Thymus (tissue), 11 donors: Measurements from ENCODE around the gene NUP153. TPM values are rescaled to one million over a fixed set of nuclear protein-coding genes. Genes with fewer than 3 reads are reported as not detected.
A peak's percentile ranks its signal among the peaks of the same experiment; 100 is the strongest.
"Not testable (repeated sequence)": the region's sequence is repeated elsewhere in the genome, so short reads cannot be mapped to it uniquely, and the experiment has no call there.

Source experiments
- DNase-seq, 9 donors: peaks; one replicate each; pipeline ENCODE4 v3.0.0-alpha.2; 2013; ENCODE audit warnings: low spot score in 9 of 9, low read depth in 6 of 9, missing footprints in 1 of 9
- H3K27ac ChIP-seq, 2 donors: one replicate each; pipeline ENCODE4 v1.5.1; 2013; ENCODE audit warnings: control low read depth in 1 of 2, low read depth in 1 of 2, low read length in 1 of 2, mild to moderate bottlenecking in 1 of 2, moderate library complexity in 1 of 2
- H3K27me3 ChIP-seq, 2 donors: one replicate each; pipeline ENCODE4 v1.5.1; 2013; ENCODE audit warnings: low read length in 1 of 2; ENCODE audit not compliant: control insufficient read depth in 2 of 2, insufficient read depth in 1 of 2
- H3K36me3 ChIP-seq, 2 donors: one replicate each; pipeline ENCODE4 v1.5.1; 2013; ENCODE audit warnings: low read length in 1 of 2, mild to moderate bottlenecking in 1 of 2, moderate library complexity in 1 of 2; ENCODE audit not compliant: control insufficient read depth in 2 of 2, insufficient read depth in 2 of 2
- H3K4me1 ChIP-seq, 2 donors: one replicate each; pipeline ENCODE4 v1.5.1; 2013; ENCODE audit warnings: low read length in 2 of 2; ENCODE audit not compliant: control insufficient read depth in 2 of 2, insufficient read depth in 2 of 2
- H3K4me3 ChIP-seq, 2 donors: one replicate each; pipeline ENCODE4 v1.5.1; 2013; ENCODE audit warnings: low read length in 2 of 2, control low read depth in 1 of 2, mild to moderate bottlenecking in 1 of 2
- H3K9me3 ChIP-seq, 2 donors: one replicate each; pipeline ENCODE4 v1.5.1; 2013; ENCODE audit warnings: low read length in 1 of 2, mild to moderate bottlenecking in 1 of 2; ENCODE audit not compliant: control insufficient read depth in 2 of 2, insufficient read depth in 1 of 2
- WGBS: extraction: QIAGEN DNeasy Blood & Tissue Kit; methylation state at CpG from one replicate; pipeline ENCODE4 v1.1.7; 2013; 5-methylcytosine and 5-hydroxymethylcytosine counted together
- polyA plus RNA-seq: library from polyadenylated mRNA; stranded (reverse); fragments of 200-250 nt; gene quantifications from one replicate; pipeline ENCODE4 v1.2.3, GENCODE V29; 2013
- total RNA-seq: library from RNA; stranded (reverse); fragments of 120-200 nt; gene quantifications from one replicate; pipeline ENCODE4 v1.2.4, GENCODE V29; 2013
- donor health status: healthy.

Gene NUP153
- total and polyA plus RNA-seq, 2 donors: 14.9 to 32.5 TPM

DNA sequence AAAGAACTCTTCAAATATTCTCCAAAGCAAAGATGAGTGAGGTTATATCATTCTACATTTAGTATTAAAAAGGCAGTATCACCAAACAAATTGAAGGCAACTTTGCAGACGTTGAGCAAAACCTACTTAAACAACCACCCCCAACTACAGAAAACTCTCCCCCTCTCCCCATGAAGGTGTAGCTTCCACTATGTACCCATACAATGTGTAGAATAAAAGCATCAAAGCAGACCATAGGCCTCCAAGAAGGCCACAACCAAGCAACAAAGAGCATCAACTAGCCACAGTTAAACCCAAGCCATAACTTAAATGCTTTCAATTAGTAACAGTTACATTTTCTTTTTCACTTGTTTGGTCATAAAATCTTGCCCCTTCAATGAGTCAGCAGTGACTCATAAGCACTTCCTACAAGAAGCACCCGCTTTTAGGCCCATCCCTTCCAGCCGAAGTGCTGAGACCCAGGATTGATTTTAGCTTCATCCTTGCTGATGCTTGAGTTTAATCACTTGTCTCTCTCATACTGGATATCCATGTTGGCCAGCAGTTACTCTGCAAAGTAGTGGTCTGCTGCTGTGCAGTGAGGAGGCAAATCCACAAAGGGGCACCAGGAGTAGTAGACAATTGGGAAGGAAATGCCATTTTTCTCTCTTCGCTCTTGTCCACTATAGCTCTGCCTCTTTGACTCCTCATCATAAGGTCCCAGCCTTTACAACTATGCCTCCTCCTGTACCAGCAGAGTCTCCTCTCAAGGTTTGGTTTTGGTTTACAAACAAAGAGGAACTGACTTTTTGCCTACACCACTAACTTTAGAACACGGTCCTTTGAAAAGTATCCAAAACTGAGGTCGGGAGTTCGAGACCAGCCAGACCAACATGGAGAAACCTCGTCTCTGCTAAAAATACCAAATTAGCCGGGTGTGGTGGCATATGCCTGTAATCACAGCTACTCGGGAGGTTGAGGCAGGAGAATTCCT is 8.4 kb upstream of the NUP153 start:
- no peaks in the 10 kb centered on the region for H3K36me3 ChIP-seq
- no peak for DNase-seq
- 79% methylated on average over 10 of the region's 10 CpGs for WGBS
- no peaks in the 10 kb centered on the region for H3K27me3 ChIP-seq
- no peak overlapping the region for H3K4me3 ChIP-seq
- no peak overlapping the region for H3K27ac ChIP-seq
- H3K4me1 ChIP-seq: no peaks in the 10 kb centered on the region
- H3K9me3 ChIP-seq: no peaks in the 10 kb centered on the region

DNA sequence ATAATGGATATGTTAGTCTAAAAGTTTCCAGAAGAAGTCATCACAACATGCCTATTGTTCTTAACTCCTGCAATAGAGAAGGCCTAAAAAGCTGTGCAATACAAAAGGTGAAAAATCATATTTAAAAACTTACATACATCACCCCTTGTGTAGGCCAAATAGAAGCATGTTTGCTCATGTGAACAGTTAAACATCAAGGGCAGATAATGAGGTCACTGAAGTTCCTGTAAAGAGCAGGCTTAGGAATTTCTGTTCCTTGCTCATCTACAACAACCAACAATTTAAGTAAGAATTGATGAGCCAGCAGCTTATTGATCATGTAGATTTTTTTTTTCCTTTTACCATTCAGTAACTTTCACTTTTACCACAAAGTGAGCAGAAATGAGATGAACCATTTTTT is 7.5 kb upstream of the NUP153 start:
- Histone ChIP-seq H3K4me3 (no peak overlapping the region), H3K36me3 (no peaks in the 10 kb centered on the region), H3K27me3 (no peaks in the 10 kb centered on the region), H3K9me3 (no peaks in the 10 kb centered on the region), H3K4me1 (no peaks in the 10 kb centered on the region), H3K27ac (no peak overlapping the region)
- DNase-seq: no peak

DNA sequence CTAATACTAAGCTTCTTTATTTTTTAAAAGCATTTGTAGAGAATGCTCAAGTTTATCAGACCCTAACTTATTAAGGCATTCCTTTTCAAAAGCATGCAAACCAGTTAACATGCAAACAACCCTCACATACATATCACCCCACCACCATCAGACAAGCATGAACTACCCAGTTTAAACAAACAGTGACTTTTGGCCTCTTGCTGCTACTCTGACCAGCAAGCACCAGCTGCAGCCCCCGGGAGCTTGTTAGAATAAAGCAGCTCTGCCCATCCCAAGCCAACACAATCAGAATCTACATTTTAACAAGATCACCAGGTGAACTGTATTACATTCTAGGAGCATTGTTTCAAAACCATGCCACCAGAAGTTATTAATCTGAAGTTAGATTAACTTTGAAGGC is 5.9 kb upstream of the NUP153 start:
- no peak overlapping the region for H3K4me3 ChIP-seq
- no peaks in the 10 kb centered on the region for H3K27me3 ChIP-seq
- no peaks in the 10 kb centered on the region for H3K9me3 ChIP-seq
- DNase-seq: no peak
- WGBS: 95% methylated on average over 1 of the region's 1 CpG
- no peak overlapping the region for H3K27ac ChIP-seq
- no peaks in the 10 kb centered on the region for H3K4me1 ChIP-seq
- no peaks in the 10 kb centered on the region for H3K36me3 ChIP-seq

DNA sequence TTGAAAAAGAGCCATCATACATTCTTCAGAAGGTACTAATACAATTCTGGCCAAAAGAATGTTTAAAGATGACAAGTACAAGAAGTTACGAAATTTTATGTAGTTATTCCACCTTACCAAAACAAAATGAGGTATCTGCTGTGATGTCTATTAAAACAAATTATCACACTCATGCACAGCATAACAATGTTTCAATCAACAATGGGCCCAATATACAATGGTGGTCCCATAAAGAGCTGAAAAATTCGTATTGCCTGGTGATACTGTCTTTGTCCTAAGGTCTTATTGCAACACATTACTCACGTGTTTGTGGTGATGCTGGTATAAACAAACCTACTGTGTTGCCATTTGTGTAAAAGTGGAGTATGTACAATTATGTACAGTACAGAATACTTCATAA is 3.6 kb upstream of the NUP153 start:
- WGBS: 94% methylated on average over 3 of the region's 3 CpGs
- H3K36me3 ChIP-seq: no peaks in the 10 kb centered on the region
- H3K4me1 ChIP-seq: peaks cover 0 to 2% of the 10 kb centered on the region in 2 donors
- no peak for DNase-seq
- H3K27ac ChIP-seq: no peak overlapping the region
- no peaks in the 10 kb centered on the region for H3K9me3 ChIP-seq
- H3K27me3 ChIP-seq: no peaks in the 10 kb centered on the region
- H3K4me3 ChIP-seq: no peak overlapping the region

DNA sequence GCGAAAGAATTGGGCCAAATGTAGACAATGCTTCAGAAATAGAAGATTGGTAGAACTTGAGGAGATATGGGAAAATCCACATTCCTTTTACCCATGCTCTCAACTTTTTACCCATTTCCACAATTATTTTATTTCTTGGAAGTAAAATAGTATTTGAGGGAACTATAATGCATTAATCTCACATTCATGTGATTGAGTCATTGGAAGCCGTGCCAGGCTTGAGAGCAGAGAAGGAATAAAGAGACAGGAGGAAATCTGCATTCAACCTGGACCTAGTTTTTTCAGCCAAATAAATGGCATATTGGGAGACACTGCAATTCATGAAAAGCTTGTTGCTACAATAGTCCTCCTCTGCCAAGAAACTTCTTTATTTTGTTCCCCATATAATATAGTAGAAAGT is 2.8 kb upstream of the NUP153 start:
- WGBS: 99% methylated on average over 2 of the region's 2 CpGs
- Histone ChIP-seq H3K9me3 (no peaks in the 10 kb centered on the region), H3K36me3 (no peaks in the 10 kb centered on the region), H3K27ac (no peak overlapping the region), H3K27me3 (no peaks in the 10 kb centered on the region), H3K4me1 (peaks cover 4 to 5% of the 10 kb centered on the region in 2 donors), H3K4me3 (no peak overlapping the region)
- no peak for DNase-seq

DNA sequence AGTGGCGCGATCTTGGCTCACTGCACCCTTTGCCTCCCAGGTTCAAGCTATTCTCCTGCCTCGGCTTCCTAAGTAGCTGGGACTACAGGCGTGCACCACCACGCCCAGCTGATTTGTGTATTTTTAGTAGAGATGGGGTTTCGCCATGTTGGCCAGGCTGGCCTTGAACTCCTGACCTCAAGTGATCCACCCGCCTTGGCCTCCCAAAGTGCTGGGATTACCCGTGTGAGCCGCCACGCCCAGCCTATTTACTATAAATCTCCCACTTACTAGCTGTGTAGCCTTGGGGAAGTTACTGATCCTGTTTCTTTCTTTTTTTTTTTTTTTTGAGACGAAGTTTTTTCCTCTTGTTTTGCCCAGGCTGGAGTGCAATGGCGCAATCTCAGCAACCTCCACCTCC is 1.3 kb upstream of the NUP153 start:
- DNase-seq, H3K27me3 ChIP-seq, H3K4me3 ChIP-seq, H3K27ac ChIP-seq, H3K36me3 ChIP-seq, H3K9me3 ChIP-seq: not testable (repeated sequence)
- WGBS: 96% methylated on average over 12 of the region's 12 CpGs
- H3K4me1 ChIP-seq: peaks cover 10 to 13% of the 10 kb centered on the region in 2 donors

DNA sequence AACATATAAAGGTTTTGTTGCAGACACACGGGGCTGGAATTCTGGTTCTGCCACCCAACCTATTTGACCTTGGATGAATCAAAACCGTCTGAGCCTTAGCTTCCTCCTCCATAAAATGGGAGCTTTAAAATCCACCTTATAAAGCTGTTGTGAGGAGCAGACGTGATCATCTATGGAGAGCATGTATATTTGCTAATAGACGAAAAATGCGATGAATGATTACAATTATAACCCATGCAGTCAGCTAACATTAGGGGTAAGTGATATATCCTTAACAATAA is 586 bp upstream of the NUP153 start:
- Histone ChIP-seq H3K4me3 (peak overlapping the region; percentile 96), H3K27me3 (no peaks in the 10 kb centered on the region), H3K36me3 (no peaks in the 10 kb centered on the region), H3K4me1 (peaks cover 10 to 20% of the 10 kb centered on the region in 2 donors), H3K9me3 (no peaks in the 10 kb centered on the region), H3K27ac (peak overlapping the region in 1 of 2 donors; percentile 100)
- peak in 1 of 9 donors; percentile 26 for DNase-seq
- 59% methylated on average over 5 of the region's 5 CpGs for WGBS

DNA sequence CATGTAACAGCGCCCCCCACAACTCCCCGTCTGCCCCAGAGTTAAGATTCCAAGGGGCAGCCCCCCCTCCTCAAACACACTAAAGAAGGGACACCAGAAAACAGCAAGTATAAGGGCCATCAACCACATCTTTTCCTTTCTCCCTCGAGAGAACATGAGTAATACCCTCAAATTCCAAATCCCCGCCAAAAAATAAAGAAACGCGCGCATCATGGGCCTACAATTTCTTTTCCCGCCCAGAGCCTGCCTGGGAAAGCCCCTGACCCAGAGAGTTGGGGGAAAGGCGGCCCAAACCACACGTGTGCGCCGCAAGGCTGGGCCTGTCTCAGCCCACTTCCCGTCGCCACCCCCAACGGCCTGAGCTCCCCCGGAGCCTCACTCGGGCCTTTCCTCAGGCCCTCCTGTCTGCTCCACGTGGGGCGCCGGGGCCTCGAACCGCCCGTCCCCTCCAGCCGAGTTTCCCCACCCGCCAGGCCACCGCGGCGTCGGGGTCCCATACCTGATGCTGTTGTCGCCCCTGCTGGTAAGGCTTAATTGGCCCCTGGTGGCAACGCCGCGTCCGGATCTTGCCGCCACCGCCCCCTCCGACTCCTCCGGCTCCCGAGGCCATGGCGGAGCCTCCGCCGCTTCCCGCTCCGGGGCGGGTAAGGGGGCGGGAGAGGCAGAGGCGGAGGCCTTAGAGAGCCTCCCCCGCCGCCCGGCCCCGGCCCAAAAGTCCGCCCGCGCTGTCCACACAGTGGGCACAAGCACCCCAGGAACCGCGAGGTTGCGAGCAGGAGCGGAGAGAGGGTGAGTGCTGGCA is 746 bp downstream of the NUP153 start:
- DNase-seq: peak in 8 of 9 donors; percentile 29 to 77 (median 54)
- peaks cover 13 to 31% of the 10 kb centered on the region in 2 donors for H3K4me1 ChIP-seq
- H3K27ac ChIP-seq: peak overlapping the region; percentile 100
- peak overlapping the region; percentile 96 for H3K4me3 ChIP-seq
- no peaks in the 10 kb centered on the region for H3K9me3 ChIP-seq
- H3K36me3 ChIP-seq: no peaks in the 10 kb centered on the region
- WGBS: under 1% methylated on average over 58 of the region's 58 CpGs
- no peaks in the 10 kb centered on the region for H3K27me3 ChIP-seq

DNA sequence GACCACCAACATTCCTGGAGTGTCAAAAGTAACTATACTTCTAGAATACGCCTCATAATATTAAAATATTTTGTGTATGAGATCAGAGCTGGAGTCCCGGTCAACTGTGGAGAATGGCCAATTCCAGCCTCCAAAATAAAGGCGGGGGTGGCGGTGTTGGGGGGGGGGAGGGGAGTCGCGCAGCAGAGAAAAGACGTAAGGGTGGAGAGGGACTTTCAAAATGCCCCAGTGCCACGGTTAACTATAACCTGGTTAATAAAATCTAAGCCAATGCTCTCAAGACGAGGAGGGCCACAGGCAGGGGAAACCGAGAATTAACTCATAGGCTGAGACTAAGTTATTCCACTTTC is 1.3 kb downstream of the NUP153 start:
- DNase-seq: no peak
- Histone ChIP-seq H3K9me3 (no peaks in the 10 kb centered on the region), H3K4me3 (peak overlapping the region; percentile 96), H3K27me3 (no peaks in the 10 kb centered on the region), H3K27ac (peak overlapping the region; percentile 100), H3K36me3 (no peaks in the 10 kb centered on the region), H3K4me1 (peaks cover 13 to 31% of the 10 kb centered on the region in 2 donors)
- WGBS: under 1% methylated on average over 10 of the region's 10 CpGs
